K562 (cell line): Measurements from ENCODE around the gene TRERF1.

Source experiments
- ATF2 ChIP-seq: sonication (generic); formaldehyde crosslinking; IDR thresholded peaks from 2 replicates; pipeline ENCODE4 v1.8.1; 2022; ENCODE audit warnings: missing genetic modification reagents
- CBX5 ChIP-seq: IDR thresholded peaks from 2 replicates; pipeline ENCODE4 v1.6.1; 2014; ENCODE audit warnings: low read depth, borderline replicate concordance
- CTCF ChIP-seq, 3 experiments: IDR thresholded peaks in 2 of 3; conservative IDR thresholded peaks in 1 of 3; 2 replicates each; pipeline ENCODE4 v1.5.1; 2011 to 2012; ENCODE audit warnings: low read length in 3 of 3, mild to moderate bottlenecking in 3 of 3, control low read depth in 2 of 3, improper control_type of control experiment in 1 of 3, inconsistent platforms in 1 of 3, low read depth in 1 of 3, mixed read lengths in 1 of 3, moderate library complexity in 1 of 3; ENCODE audit not compliant: insufficient read depth in 2 of 3
- GATA2 ChIP-seq: sonication (generic); formaldehyde crosslinking; IDR thresholded peaks from 2 replicates; pipeline ENCODE4 v1.4.0; 2020; ENCODE audit warnings: mild to moderate bottlenecking, missing genetic modification reagents
- ILK ChIP-seq: fragments of 450-650 bp; IDR thresholded peaks from 2 replicates; pipeline ENCODE4 v1.6.1; 2016; ENCODE audit warnings: missing genetic modification characterization, low read depth, mild to moderate bottlenecking, missing compliant biosample characterization, moderate library complexity, borderline replicate concordance
- NR1H2 ChIP-seq: sonication (generic); formaldehyde crosslinking; IDR thresholded peaks from 2 replicates; pipeline ENCODE4 v1.4.0; 2020; ENCODE audit warnings: mild to moderate bottlenecking, missing genetic modification reagents
- NR2C2 ChIP-seq, 2 experiments: fragments of 200-800 bp in 1 of 2; sonication (Bioruptor generic) in 1 of 2; sonication (generic) in 1 of 2; formaldehyde crosslinking in 1 of 2; IDR thresholded peaks; 2 replicates each; pipeline versions ENCODE4 v1.6.1 to v1.8.0; 2016 to 2022; ENCODE audit warnings: mild to moderate bottlenecking in 1 of 2, missing compliant biosample characterization in 1 of 2, missing genetic modification characterization in 1 of 2, missing genetic modification reagents in 1 of 2
- POLR2A ChIP-seq: fragments of 450-650 bp; conservative IDR thresholded peaks from 2 replicates; pipeline ENCODE4 v1.6.1; 2016
- POLR2AphosphoS5 ChIP-seq: IDR thresholded peaks from 2 replicates; pipeline ENCODE4 v1.6.1; 2011; ENCODE audit warnings: mild to moderate bottlenecking, low read depth, low read length, moderate library complexity; ENCODE audit not compliant: control insufficient read depth, insufficient read depth
- RAD21 ChIP-seq, 2 experiments: fragments of 250-450 bp in 1 of 2; fragments of 450-650 bp in 1 of 2; sonication (Bioruptor Pico) in 1 of 2; formaldehyde crosslinking in 1 of 2; IDR thresholded peaks in 1 of 2; conservative IDR thresholded peaks in 1 of 2; 2 replicates each; pipeline versions ENCODE4 v1.4.0 to v1.8.0; 2020 to 2022; ENCODE audit warnings: mild to moderate bottlenecking in 2 of 2, moderate library complexity in 1 of 2
- RERE ChIP-seq: sonication (generic); formaldehyde crosslinking; IDR thresholded peaks from 2 replicates; pipeline ENCODE4 v1.8.0; 2023; ENCODE audit warnings: missing genetic modification reagents, mild to moderate bottlenecking, borderline replicate concordance
- TEAD4 ChIP-seq, 2 experiments: sonication (generic) in 1 of 2; formaldehyde crosslinking in 1 of 2; IDR thresholded peaks; 2 replicates each; pipeline versions ENCODE4 v1.6.1 to v1.8.0; 2012 to 2022; ENCODE audit warnings: borderline replicate concordance in 1 of 2, inconsistent platforms in 1 of 2, low read length in 1 of 2, mild to moderate bottlenecking in 1 of 2, missing genetic modification reagents in 1 of 2
- ZNF274 ChIP-seq: IDR thresholded peaks from 2 replicates; pipeline ENCODE4 v1.6.1; 2011; ENCODE audit warnings: low read depth, mild to moderate bottlenecking, low read length, moderate library complexity, borderline replicate concordance

- TF ChIP-seq POLR2A (no peak), CTCF (IDR thresholded peaks at IDR 0.05 in 2 of 3, conservative IDR thresholded peaks at IDR 0.05 in 1 of 3; ENCODE audit: insufficient read depth in 2 of 3, low read depth in 1 of 3, low read length in 3 of 3) (no peak), NR2C2 (CRISPR knock-in tag; IDR thresholded peaks at IDR 0.05) (no peak), NR2C2 (tag; IDR thresholded peaks at IDR 0.05) (no peak), ZNF274 (no peak), ATF2 (CRISPR knock-in tag) (no peak), RAD21 (CRISPR knock-in tag; conservative IDR thresholded peaks at IDR 0.05 in 1 of 2, IDR thresholded peaks at IDR 0.05 in 1 of 2) (no peak), TEAD4 (IDR thresholded peaks at IDR 0.05; ENCODE audit: low read length) (no peak), TEAD4 (CRISPR knock-in tag; IDR thresholded peaks at IDR 0.05; ENCODE audit: borderline replicate concordance) (no peak), POLR2AphosphoS5 (no peak), GATA2 (CRISPR knock-in tag) (no peak), RERE (no peak), ILK (no peak), CBX5 (no peak), NR1H2 (CRISPR knock-in tag) (no peak)
Observed at GRCh38 chr6:42352856-42353564, 98.7 kb downstream of the TRERF1 start.
